GM23338 (cell line): ENCODE results near the gene PARVB. TPM values are rescaled to one million over a fixed set of nuclear protein-coding genes. Genes with fewer than 3 reads are reported as not detected.

Experiments used
- ATAC-seq: fragments of 200-7000 bp; cut with Tn5 transposase; 3 replicates; pipeline ENCODE4 v1.9.1; 2020
- DNase-seq: peaks from one replicate; pipeline ENCODE4 v3.0.0-alpha.2; 2015; ENCODE audit warnings: low spot score
- H2AFZ ChIP-seq: fragments of 200-600 bp; sonication (generic); 2 replicates; pipeline ENCODE4 v1.8.0; 2016; ENCODE audit warnings: antibody characterized with exemption, mild to moderate bottlenecking, moderate library complexity
- H3F3A ChIP-seq: fragments of 200-600 bp; sonication (generic); replicated peaks from 2 replicates; pipeline ENCODE4 v1.8.0; 2017; ENCODE audit warnings: antibody characterized with exemption, mixed run types, low read depth
- H3K27ac ChIP-seq: fragments of 200-600 bp; sonication (generic); 2 replicates; pipeline ENCODE4 v1.6.1; 2016; ENCODE audit warnings: low read depth
- H3K27me3 ChIP-seq: fragments of 200-600 bp; sonication (generic); 2 replicates; pipeline ENCODE4 v1.8.0; 2016; ENCODE audit warnings: mild to moderate bottlenecking, mixed run types, moderate library complexity; ENCODE audit not compliant: insufficient read depth
- H3K36me3 ChIP-seq: fragments of 200-600 bp; sonication (generic); 2 replicates; pipeline ENCODE4 v1.8.0; 2016; ENCODE audit warnings: mild to moderate bottlenecking; ENCODE audit not compliant: insufficient read depth
- H3K4me1 ChIP-seq: fragments of 200-600 bp; sonication (generic); 2 replicates; pipeline ENCODE4 v1.8.0; 2016; ENCODE audit warnings: mild to moderate bottlenecking, moderate library complexity; ENCODE audit not compliant: insufficient read depth
- H3K4me2 ChIP-seq: fragments of 200-600 bp; sonication (generic); 2 replicates; pipeline ENCODE4 v1.7.1; 2017; ENCODE audit warnings: mixed run types
- H3K4me3 ChIP-seq: fragments of 200-600 bp; sonication (generic); 2 replicates; pipeline ENCODE4 v1.6.1; 2016; ENCODE audit warnings: mixed run types
- H3K79me2 ChIP-seq: fragments of 200-600 bp; sonication (generic); replicated peaks from 2 replicates; pipeline ENCODE4 v1.8.0; 2017; ENCODE audit warnings: mild to moderate bottlenecking; ENCODE audit not compliant: insufficient read depth
- H3K9me2 ChIP-seq: fragments of 200-600 bp; sonication (generic); 2 replicates; pipeline ENCODE4 v1.8.0; 2017; ENCODE audit not compliant: insufficient read depth
- H4K20me1 ChIP-seq: fragments of 200-600 bp; sonication (generic); replicated peaks from 2 replicates; pipeline ENCODE4 v1.8.0; 2017; ENCODE audit warnings: mild to moderate bottlenecking; ENCODE audit not compliant: insufficient read depth
- H3K27ac Mint-ChIP-seq: 2 replicates; pipeline ENCODE4 v1.8.0; 2020; ENCODE audit warnings: inconsistent platforms, mild to moderate bottlenecking, moderate library complexity, mixed read lengths
- H3K27me3 Mint-ChIP-seq: 3 replicates; pipeline ENCODE4 v1.8.0; 2022; ENCODE audit warnings: low read depth, mild to moderate bottlenecking, moderate library complexity, mixed read lengths, inconsistent platforms; ENCODE audit not compliant: insufficient read depth, poor library complexity
- H3K36me3 Mint-ChIP-seq: 3 replicates; pipeline ENCODE4 v1.8.0; 2021; ENCODE audit warnings: low read depth, mild to moderate bottlenecking, inconsistent platforms, moderate library complexity, mixed read lengths
- H3K4me1 Mint-ChIP-seq: 3 replicates; pipeline ENCODE4 v1.8.0; 2020; ENCODE audit warnings: mild to moderate bottlenecking, inconsistent platforms, mixed read lengths
- H3K4me3 Mint-ChIP-seq: 3 replicates; pipeline ENCODE4 v1.8.0; 2021; ENCODE audit warnings: moderate library complexity, mild to moderate bottlenecking, inconsistent platforms, mixed read lengths
- H3K9me3 Mint-ChIP-seq: 3 replicates; pipeline ENCODE4 v1.8.0; 2020; ENCODE audit warnings: moderate library complexity, mild to moderate bottlenecking, inconsistent platforms, mixed read lengths
- CREB1 ChIP-seq: fragments of 250-450 bp; sonication (Bioruptor Pico); IDR thresholded peaks from 2 replicates; pipeline ENCODE4 v1.5.0; 2020; ENCODE audit warnings: low read depth, mild to moderate bottlenecking, moderate library complexity
- EZH2phosphoT487 ChIP-seq: fragments of 200-600 bp; sonication (generic); IDR thresholded peaks from one replicate; pipeline ENCODE4 v1.8.1; 2018; ENCODE audit warnings: antibody characterized with exemption; ENCODE audit not compliant: unreplicated experiment
- NANOG ChIP-seq: IDR thresholded peaks from 2 replicates; pipeline ENCODE4 v1.6.1; 2016; ENCODE audit warnings: antibody characterized with exemption, borderline replicate concordance
- POLR2AphosphoS5 ChIP-seq: IDR thresholded peaks from 2 replicates; pipeline ENCODE4 v1.6.1; 2016; ENCODE audit warnings: antibody characterized with exemption, low read depth
- STAT1 ChIP-seq: IDR thresholded peaks from one replicate; pipeline ENCODE4 v1.6.1; 2016; ENCODE audit warnings: antibody characterized with exemption; ENCODE audit not compliant: unreplicated experiment
- ZNF114 ChIP-seq: fragments of 250-450 bp; sonication (Bioruptor Pico); IDR thresholded peaks from 2 replicates; pipeline ENCODE4 v1.5.0; 2020; ENCODE audit warnings: mild to moderate bottlenecking, moderate library complexity
- polyA plus RNA-seq: library from polyadenylated mRNA; unstranded; fragments of >200 nt; fragmentation: Nextera tagmentation; extraction: Ambion mirVana; gene quantifications from 2 replicates; pipeline ENCODE4 v1.2.1, GENCODE V29; 2016
- total RNA-seq: library from RNA; depleted of rRNA; stranded (reverse); fragments of >200 nt; shearing (Covaris generic); gene quantifications from 2 replicates; pipeline ENCODE4 v1.2.3, GENCODE V29; 2014
- TF ChIP-seq, protein P1 (sequence below): fragments of 250-450 bp; sonication (Bioruptor Pico); IDR thresholded peaks from 2 replicates; pipeline ENCODE4 v1.5.0; 2020; ENCODE audit warnings: mild to moderate bottlenecking, moderate library complexity

PARVB gene
- total and polyA plus RNA-seq, 2 experiments from 2014 or later: 4.3 to 7.7 TPM

DNA sequence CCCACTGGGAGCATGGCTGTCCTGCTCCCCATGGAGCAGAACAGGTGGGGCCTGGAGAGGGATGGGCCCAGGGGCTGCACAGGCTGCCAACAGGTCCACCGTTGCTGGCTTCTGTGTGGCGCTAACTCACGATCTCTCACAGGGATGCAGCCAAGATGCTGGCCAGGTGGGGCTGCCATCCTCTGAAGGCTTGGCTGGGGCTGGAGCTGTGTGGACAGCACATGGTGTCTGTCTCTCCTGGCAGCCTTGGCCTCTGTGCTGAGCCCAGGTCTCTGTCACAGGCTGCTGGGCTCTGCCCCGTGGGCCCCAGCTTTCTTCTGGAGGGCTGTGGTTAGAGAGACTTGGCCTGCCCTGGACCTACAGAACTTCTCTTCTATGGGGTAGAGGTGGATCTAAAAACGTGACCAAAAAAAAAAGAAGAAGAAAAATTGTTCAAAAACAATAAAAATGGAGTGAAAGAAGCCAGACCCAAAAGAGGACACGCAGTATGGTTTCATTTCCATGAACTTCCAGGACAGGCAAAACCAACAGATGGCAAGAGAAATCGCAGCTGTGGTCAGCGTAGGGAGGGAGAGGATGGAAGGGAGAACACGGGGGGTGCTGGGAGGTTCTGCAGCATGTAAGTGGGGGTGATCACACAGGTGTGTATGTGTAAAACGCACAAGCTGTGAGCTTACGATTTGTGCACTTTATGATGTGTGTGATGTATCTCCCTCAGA, 168.9 kb downstream of the PARVB start (continued):
- TF ChIP-seq, protein P1, sequence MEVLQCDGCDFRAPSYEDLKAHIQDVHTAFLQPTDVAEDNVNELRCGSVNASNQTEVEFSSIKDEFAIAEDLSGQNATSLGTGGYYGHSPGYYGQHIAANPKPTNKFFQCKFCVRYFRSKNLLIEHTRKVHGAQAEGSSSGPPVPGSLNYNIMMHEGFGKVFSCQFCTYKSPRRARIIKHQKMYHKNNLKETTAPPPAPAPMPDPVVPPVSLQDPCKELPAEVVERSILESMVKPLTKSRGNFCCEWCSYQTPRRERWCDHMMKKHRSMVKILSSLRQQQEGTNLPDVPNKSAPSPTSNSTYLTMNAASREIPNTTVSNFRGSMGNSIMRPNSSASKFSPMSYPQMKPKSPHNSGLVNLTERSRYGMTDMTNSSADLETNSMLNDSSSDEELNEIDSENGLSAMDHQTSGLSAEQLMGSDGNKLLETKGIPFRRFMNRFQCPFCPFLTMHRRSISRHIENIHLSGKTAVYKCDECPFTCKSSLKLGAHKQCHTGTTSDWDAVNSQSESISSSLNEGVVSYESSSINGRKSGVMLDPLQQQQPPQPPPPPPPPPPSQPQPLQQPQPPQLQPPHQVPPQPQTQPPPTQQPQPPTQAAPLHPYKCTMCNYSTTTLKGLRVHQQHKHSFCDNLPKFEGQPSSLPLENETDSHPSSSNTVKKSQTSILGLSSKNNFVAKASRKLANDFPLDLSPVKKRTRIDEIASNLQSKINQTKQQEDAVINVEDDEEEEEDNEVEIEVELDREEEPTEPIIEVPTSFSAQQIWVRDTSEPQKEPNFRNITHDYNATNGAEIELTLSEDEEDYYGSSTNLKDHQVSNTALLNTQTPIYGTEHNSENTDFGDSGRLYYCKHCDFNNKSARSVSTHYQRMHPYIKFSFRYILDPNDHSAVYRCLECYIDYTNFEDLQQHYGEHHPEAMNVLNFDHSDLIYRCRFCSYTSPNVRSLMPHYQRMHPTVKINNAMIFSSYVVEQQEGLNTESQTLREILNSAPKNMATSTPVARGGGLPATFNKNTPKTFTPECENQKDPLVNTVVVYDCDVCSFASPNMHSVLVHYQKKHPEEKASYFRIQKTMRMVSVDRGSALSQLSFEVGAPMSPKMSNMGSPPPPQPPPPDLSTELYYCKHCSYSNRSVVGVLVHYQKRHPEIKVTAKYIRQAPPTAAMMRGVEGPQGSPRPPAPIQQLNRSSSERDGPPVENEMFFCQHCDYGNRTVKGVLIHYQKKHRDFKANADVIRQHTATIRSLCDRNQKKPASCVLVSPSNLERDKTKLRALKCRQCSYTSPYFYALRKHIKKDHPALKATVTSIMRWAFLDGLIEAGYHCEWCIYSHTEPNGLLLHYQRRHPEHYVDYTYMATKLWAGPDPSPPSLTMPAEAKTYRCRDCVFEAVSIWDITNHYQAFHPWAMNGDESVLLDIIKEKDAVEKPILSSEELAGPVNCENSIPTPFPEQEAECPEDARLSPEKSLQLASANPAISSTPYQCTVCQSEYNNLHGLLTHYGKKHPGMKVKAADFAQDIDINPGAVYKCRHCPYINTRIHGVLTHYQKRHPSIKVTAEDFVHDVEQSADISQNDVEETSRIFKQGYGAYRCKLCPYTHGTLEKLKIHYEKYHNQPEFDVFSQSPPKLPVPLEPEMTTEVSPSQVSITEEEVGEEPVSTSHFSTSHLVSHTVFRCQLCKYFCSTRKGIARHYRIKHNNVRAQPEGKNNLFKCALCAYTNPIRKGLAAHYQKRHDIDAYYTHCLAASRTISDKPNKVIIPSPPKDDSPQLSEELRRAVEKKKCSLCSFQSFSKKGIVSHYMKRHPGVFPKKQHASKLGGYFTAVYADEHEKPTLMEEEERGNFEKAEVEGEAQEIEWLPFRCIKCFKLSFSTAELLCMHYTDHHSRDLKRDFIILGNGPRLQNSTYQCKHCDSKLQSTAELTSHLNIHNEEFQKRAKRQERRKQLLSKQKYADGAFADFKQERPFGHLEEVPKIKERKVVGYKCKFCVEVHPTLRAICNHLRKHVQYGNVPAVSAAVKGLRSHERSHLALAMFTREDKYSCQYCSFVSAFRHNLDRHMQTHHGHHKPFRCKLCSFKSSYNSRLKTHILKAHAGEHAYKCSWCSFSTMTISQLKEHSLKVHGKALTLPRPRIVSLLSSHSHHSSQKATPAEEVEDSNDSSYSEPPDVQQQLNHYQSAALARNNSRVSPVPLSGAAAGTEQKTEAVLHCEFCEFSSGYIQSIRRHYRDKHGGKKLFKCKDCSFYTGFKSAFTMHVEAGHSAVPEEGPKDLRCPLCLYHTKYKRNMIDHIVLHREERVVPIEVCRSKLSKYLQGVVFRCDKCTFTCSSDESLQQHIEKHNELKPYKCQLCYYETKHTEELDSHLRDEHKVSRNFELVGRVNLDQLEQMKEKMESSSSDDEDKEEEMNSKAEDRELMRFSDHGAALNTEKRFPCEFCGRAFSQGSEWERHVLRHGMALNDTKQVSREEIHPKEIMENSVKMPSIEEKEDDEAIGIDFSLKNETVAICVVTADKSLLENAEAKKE (CRISPR knock-in tag): no peak
- TF ChIP-seq POLR2AphosphoS5 (no peak), STAT1 (no peak), NANOG (no peak), ZNF114 (CRISPR knock-in tag) (no peak)

DNA sequence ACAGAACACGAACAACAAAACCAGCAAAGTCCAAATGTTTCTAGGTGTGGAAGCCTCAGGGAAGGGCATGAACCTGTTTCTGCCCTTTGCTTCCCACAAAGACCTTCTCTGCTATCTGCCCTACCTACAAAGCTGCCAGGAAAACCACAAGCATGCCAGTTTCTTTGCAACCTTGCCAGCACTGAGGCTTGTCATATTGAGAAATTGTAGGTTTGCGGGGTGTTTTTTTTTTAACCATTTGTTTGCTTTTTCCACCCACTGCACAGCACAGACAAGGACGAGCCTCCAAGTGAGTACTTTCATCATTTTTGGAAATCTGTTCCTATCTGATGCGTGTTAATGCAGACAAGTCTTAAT, 169.4 kb downstream of the PARVB start:
- H3K9me3 Mint-ChIP-seq: peaks cover 4% of the 10 kb centered on the region; the same call in 1 of the 3 replicates
- TF ChIP-seq, protein P1 (CRISPR knock-in tag): no peak
- TF ChIP-seq EZH2phosphoT487 (no peak), CREB1 (CRISPR knock-in tag) (no peak), ZNF114 (CRISPR knock-in tag) (no peak)

More for the DNA sequence above, 169.4 kb downstream of the PARVB start:
- ATAC-seq (no peak), DNase-seq (no peak)
- Histone ChIP-seq H4K20me1 (no peaks in the 10 kb centered on the region), H3K36me3 (no peaks in the 10 kb centered on the region), H3K4me1 (no peaks in the 10 kb centered on the region), H2AFZ (no peak overlapping the region), H3K27me3 (no peaks in the 10 kb centered on the region), H3K27ac (no peak overlapping the region), H3K4me2 (no peak overlapping the region), H3F3A (no peaks in the 10 kb centered on the region), H3K4me3 (no peak overlapping the region), H3K9me2 (no peaks in the 10 kb centered on the region), H3K79me2 (no peaks in the 10 kb centered on the region)
- Mint-ChIP-seq H3K4me1 (peaks cover 4% of the 10 kb centered on the region; the same call in 1 of the 3 replicates), H3K27ac (no peak overlapping the region), H3K27me3 (peaks cover 8% of the 10 kb centered on the region), H3K36me3 (no peaks in the 10 kb centered on the region), H3K4me3 (no peak overlapping the region)
